H1 (cell line): ENCODE results near the gene PF4V1. TPM values are rescaled to one million over a fixed set of nuclear protein-coding genes. Genes with fewer than 3 reads are reported as not detected.

Source experiments
- CTCF ChIA-PET: fragments of 300-600 bp; sonication (Branson Sonifier 250); formaldehyde crosslinking; loops from one replicate; lab custom pipeline; 2021; ENCODE audit not compliant: partially characterized antibody; lab: Charles Lee
- POLR2A ChIA-PET: fragments of 300-600 bp; sonication (Branson Sonifier 250); formaldehyde crosslinking; loops from one replicate; lab custom pipeline; 2021; ENCODE audit warnings: inconsistent platforms; ENCODE audit not compliant: partially characterized antibody; lab: Charles Lee
- DNase-seq, 2 experiments: peaks; one replicate each; pipeline versions ENCODE4 v3.0.0 to v3.0.0-alpha.2; 2010 to 2022; ENCODE audit warnings: low spot score in 2 of 2, low read depth in 1 of 2, mixed read lengths in 1 of 2
- FAIRE-seq: peaks from 2 replicates; lab custom pipeline; 2011; peaks lifted over from hg19 to GRCh38; lab: Jason Lieb, UNC
- H2AFZ ChIP-seq: 2 replicates; pipeline ENCODE4 v1.8.1; 2012; ENCODE audit warnings: low read length, inconsistent platforms
- H2AK5ac ChIP-seq: 2 replicates; pipeline ENCODE4 v1.6.1; 2013; ENCODE audit warnings: low read depth, low read length
- H2BK120ac ChIP-seq: replicated peaks from 2 replicates; pipeline ENCODE3; 2013; ENCODE audit warnings: low read depth, low read length, inconsistent platforms
- H2BK12ac ChIP-seq: 2 replicates; pipeline ENCODE4 v1.6.1; 2013; ENCODE audit warnings: low read depth, low read length
- H2BK15ac ChIP-seq: 2 replicates; pipeline ENCODE4 v1.6.1; 2013; ENCODE audit warnings: low read length
- H2BK20ac ChIP-seq: 2 replicates; pipeline ENCODE4 v1.6.1; 2013; ENCODE audit warnings: low read length
- H2BK5ac ChIP-seq: 2 replicates; pipeline ENCODE4 v1.6.1; 2013; ENCODE audit warnings: low read depth, low read length
- H3K14ac ChIP-seq: 2 replicates; pipeline ENCODE4 v1.6.1; 2013; ENCODE audit warnings: inconsistent platforms; ENCODE audit not compliant: insufficient read length
- H3K18ac ChIP-seq: 2 replicates; pipeline ENCODE4 v1.6.1; 2013; ENCODE audit warnings: low read length; ENCODE audit errors: extremely low read depth
- H3K23ac ChIP-seq: 2 replicates; pipeline ENCODE4 v1.6.1; 2013; ENCODE audit warnings: inconsistent platforms; ENCODE audit not compliant: insufficient read length
- H3K23me2 ChIP-seq: 2 replicates; pipeline ENCODE4 v1.6.1; 2013; ENCODE audit warnings: low read depth, low read length
- H3K27ac ChIP-seq: 2 replicates; pipeline ENCODE4 v1.6.1; 2011; ENCODE audit warnings: low read depth, low read length, inconsistent platforms
- H3K27me3 ChIP-seq, 4 experiments: replicated peaks in 1 of 4; 1 replicate in 1 of 4; 2 replicates in 3 of 4; pipeline versions ENCODE4 v1.6.1 to v1.8.1; 2011 to 2013; ENCODE audit warnings: low read length in 3 of 4, mild to moderate bottlenecking in 3 of 4, inconsistent platforms in 2 of 4, mixed read lengths in 2 of 4, moderate library complexity in 1 of 4; ENCODE audit not compliant: control insufficient read depth in 3 of 4, insufficient read depth in 3 of 4; ENCODE audit errors: extremely low read depth in 1 of 4
- H3K36me3 ChIP-seq, 4 experiments: 2 replicates each; pipeline versions ENCODE4 v1.6.1 to v1.8.1; 2011 to 2013; ENCODE audit warnings: mild to moderate bottlenecking in 4 of 4, low read length in 3 of 4, moderate library complexity in 2 of 4, control low read depth in 1 of 4, inconsistent platforms in 1 of 4; ENCODE audit not compliant: insufficient read depth in 4 of 4, control insufficient read depth in 2 of 4
- H3K4ac ChIP-seq: replicated peaks from 2 replicates; pipeline ENCODE3; 2013; ENCODE audit warnings: low read length, low read depth, mixed read lengths, inconsistent platforms; ENCODE audit not compliant: insufficient read length
- H3K4me1 ChIP-seq, 4 experiments: replicated peaks in 1 of 4; 1 replicate in 1 of 4; 2 replicates in 3 of 4; pipeline versions ENCODE4 v1.6.1 to v1.8.1; 2011 to 2013; ENCODE audit warnings: low read length in 3 of 4, inconsistent platforms in 2 of 4, mixed read lengths in 1 of 4; ENCODE audit not compliant: insufficient read depth in 4 of 4, control insufficient read depth in 3 of 4
- H3K4me2 ChIP-seq, 2 experiments: 2 replicates each; pipeline versions ENCODE4 v1.6.1 to v1.8.1; 2011 to 2013; ENCODE audit warnings: low read depth in 2 of 2, low read length in 2 of 2, control low read depth in 1 of 2, inconsistent platforms in 1 of 2, mild to moderate bottlenecking in 1 of 2; ENCODE audit not compliant: insufficient read depth in 1 of 2
- H3K4me3 ChIP-seq, 4 experiments: fragments of 200-600, 300-600 bp in 1 of 4; sonication (generic), shearing (Covaris generic), sonication (Bioruptor Twin) in 1 of 4; 2 replicates each; pipeline versions ENCODE4 v1.5.1 to v1.8.1; 2011 to 2016; ENCODE audit warnings: low read length in 4 of 4, low read depth in 3 of 4, control low read depth in 2 of 4, inconsistent platforms in 2 of 4, mild to moderate bottlenecking in 2 of 4, mixed read lengths in 1 of 4, moderate library complexity in 1 of 4; ENCODE audit not compliant: insufficient read depth in 2 of 4; ENCODE audit errors: extremely low read depth in 1 of 4
- H3K56ac ChIP-seq: replicated peaks from 2 replicates; pipeline ENCODE3; 2013; ENCODE audit warnings: low read depth, mild to moderate bottlenecking, mixed read lengths, low read length, inconsistent platforms; ENCODE audit not compliant: insufficient read length
- H3K79me1 ChIP-seq: 2 replicates; pipeline ENCODE4 v1.6.1; 2013; ENCODE audit warnings: low read depth, low read length, control low read depth
- H3K79me2 ChIP-seq, 2 experiments: 2 replicates each; pipeline versions ENCODE4 v1.6.1 to v1.8.1; 2012 to 2013; ENCODE audit warnings: low read length in 2 of 2, mild to moderate bottlenecking in 2 of 2, inconsistent platforms in 1 of 2; ENCODE audit not compliant: insufficient read depth in 2 of 2, control insufficient read depth in 1 of 2
- H3K9ac ChIP-seq, 4 experiments: replicated peaks in 1 of 4; 1 replicate in 1 of 4; 2 replicates in 3 of 4; pipeline versions ENCODE4 v1.6.1 to v1.8.1; 2011 to 2013; ENCODE audit warnings: low read depth in 3 of 4, low read length in 3 of 4, control low read depth in 2 of 4, mild to moderate bottlenecking in 2 of 4, moderate library complexity in 2 of 4, inconsistent platforms in 1 of 4; ENCODE audit errors: extremely low read depth in 1 of 4
- H3K9me3 ChIP-seq, 2 experiments: 2 replicates each; pipeline versions ENCODE4 v1.6.1 to v1.8.1; 2012 to 2013; ENCODE audit warnings: mild to moderate bottlenecking in 2 of 2, moderate library complexity in 2 of 2, control low read depth in 1 of 2, inconsistent platforms in 1 of 2, low read depth in 1 of 2, low read length in 1 of 2, mixed read lengths in 1 of 2; ENCODE audit not compliant: insufficient read depth in 2 of 2
- H4K20me1 ChIP-seq, 2 experiments: replicated peaks in 1 of 2; 2 replicates each; pipeline versions ENCODE3 to v1.8.1; 2011 to 2013; ENCODE audit warnings: inconsistent platforms in 2 of 2, low read length in 2 of 2, mild to moderate bottlenecking in 1 of 2; ENCODE audit not compliant: insufficient read depth in 2 of 2, control insufficient read depth in 1 of 2
- H4K5ac ChIP-seq: 2 replicates; pipeline ENCODE4 v1.6.1; 2013; ENCODE audit warnings: low read length, low read depth, mixed read lengths, inconsistent platforms; ENCODE audit not compliant: insufficient read length
- H4K8ac ChIP-seq: 2 replicates; pipeline ENCODE4 v1.8.0; 2013; ENCODE audit warnings: mild to moderate bottlenecking, moderate library complexity, low read length, inconsistent platforms; ENCODE audit not compliant: insufficient read depth; ENCODE audit errors: extremely low read depth
- H4K91ac ChIP-seq: replicated peaks from 2 replicates; pipeline ENCODE3; 2013; ENCODE audit warnings: low read length, mixed read lengths, inconsistent platforms; ENCODE audit not compliant: insufficient read length
- BCL11A ChIP-seq, 2 experiments: IDR thresholded peaks; one replicate each; pipeline ENCODE4 v1.6.1; 2011; ENCODE audit warnings: low read depth in 2 of 2, low read length in 2 of 2, mild to moderate bottlenecking in 2 of 2
- EP300 ChIP-seq, 2 experiments: IDR thresholded peaks; 1 replicate in 1 of 2; 2 replicates in 1 of 2; pipeline ENCODE4 v1.6.1; 2011 to 2012; ENCODE audit warnings: low read depth in 2 of 2, low read length in 2 of 2, mild to moderate bottlenecking in 2 of 2, borderline replicate concordance in 1 of 2, inconsistent platforms in 1 of 2, moderate library complexity in 1 of 2
- HDAC6 ChIP-seq: IDR thresholded peaks from one replicate; pipeline ENCODE4 v1.7.1; 2012; ENCODE audit warnings: low read depth, mild to moderate bottlenecking, inconsistent platforms, low read length, moderate library complexity
- JUND ChIP-seq: IDR thresholded peaks from 2 replicates; pipeline ENCODE4 v1.6.1; 2011; ENCODE audit warnings: mild to moderate bottlenecking, improper control_type of control experiment, low read length
- KDM5A ChIP-seq: fragments of 200-600 bp; IDR thresholded peaks from 2 replicates; pipeline ENCODE4 v1.7.1; 2012; ENCODE audit warnings: mild to moderate bottlenecking, low read length, inconsistent platforms, mixed read lengths
- NANOG ChIP-seq: IDR thresholded peaks from 2 replicates; pipeline ENCODE4 v1.6.1; 2011; ENCODE audit warnings: low read length, low read depth, mild to moderate bottlenecking, inconsistent platforms; ENCODE audit not compliant: insufficient read depth, poor library complexity, severe bottlenecking
- PHF8 ChIP-seq: fragments of 200-600 bp; sonication (generic); conservative IDR thresholded peaks from 2 replicates; pipeline ENCODE4 v1.7.1; 2012; ENCODE audit warnings: low read depth, mild to moderate bottlenecking, inconsistent platforms, low read length, moderate library complexity
- POLR2AphosphoS5 ChIP-seq: IDR thresholded peaks from 2 replicates; pipeline ENCODE4 v1.6.1; 2011; ENCODE audit warnings: low read depth, low read length
- RNF2 ChIP-seq: fragments of 200-900, 300-1000 bp; sonication (generic); IDR thresholded peaks from 2 replicates; pipeline ENCODE4 v1.7.1; 2016; ENCODE audit warnings: borderline replicate concordance, low read depth, mild to moderate bottlenecking, antibody characterized with exemption, low read length; ENCODE audit not compliant: poor library complexity, severe bottlenecking; ENCODE audit errors: missing control alignments
- SIN3A ChIP-seq, 2 experiments: IDR thresholded peaks in 1 of 2; conservative IDR thresholded peaks in 1 of 2; 2 replicates each; pipeline ENCODE4 v1.6.1; 2011 to 2012; ENCODE audit warnings: low read length in 2 of 2, improper control_type of control experiment in 1 of 2, low read depth in 1 of 2, mild to moderate bottlenecking in 1 of 2
- SIX5 ChIP-seq: IDR thresholded peaks from 2 replicates; pipeline ENCODE4 v1.6.1; 2011; ENCODE audit warnings: mild to moderate bottlenecking, low read depth, low read length
- polyA plus RNA-seq, 7 experiments: library from polyadenylated mRNA; depleted of rRNA in 3 of 7; stranded (reverse) in 5 of 7; unstranded in 2 of 7; fragments of >200 nt in 5 of 7; fragments of 200-250 nt in 2 of 7; gene quantifications; 1 replicate in 5 of 7; 2 replicates in 1 of 7; 4 replicates in 1 of 7; pipeline versions ENCODE4 v1.2.1 to v1.2.3, GENCODE V29; 2011 to 2013; ENCODE audit warnings: missing spikeins in 2 of 7, mixed read lengths in 2 of 7
- total RNA-seq: library from RNA; stranded (reverse); fragmentation: NEBNext Ultra II Directional; extraction: Animal tissue kit (Norgen Biotek cat#: 25700); gene quantifications from 2 replicates; pipeline ENCODE4 v1.2.1, GENCODE V29; 2021
- TF ChIP-seq, protein P1 (sequence below): IDR thresholded peaks from 2 replicates; pipeline ENCODE4 v1.6.1; 2012; ENCODE audit warnings: inconsistent platforms

The PF4V1 gene
- total and polyA plus RNA-seq, 2 of the 8 experiments (the other 6 are each of a cell fraction or from before 2014, with no cell fraction given): not detected

DNA sequence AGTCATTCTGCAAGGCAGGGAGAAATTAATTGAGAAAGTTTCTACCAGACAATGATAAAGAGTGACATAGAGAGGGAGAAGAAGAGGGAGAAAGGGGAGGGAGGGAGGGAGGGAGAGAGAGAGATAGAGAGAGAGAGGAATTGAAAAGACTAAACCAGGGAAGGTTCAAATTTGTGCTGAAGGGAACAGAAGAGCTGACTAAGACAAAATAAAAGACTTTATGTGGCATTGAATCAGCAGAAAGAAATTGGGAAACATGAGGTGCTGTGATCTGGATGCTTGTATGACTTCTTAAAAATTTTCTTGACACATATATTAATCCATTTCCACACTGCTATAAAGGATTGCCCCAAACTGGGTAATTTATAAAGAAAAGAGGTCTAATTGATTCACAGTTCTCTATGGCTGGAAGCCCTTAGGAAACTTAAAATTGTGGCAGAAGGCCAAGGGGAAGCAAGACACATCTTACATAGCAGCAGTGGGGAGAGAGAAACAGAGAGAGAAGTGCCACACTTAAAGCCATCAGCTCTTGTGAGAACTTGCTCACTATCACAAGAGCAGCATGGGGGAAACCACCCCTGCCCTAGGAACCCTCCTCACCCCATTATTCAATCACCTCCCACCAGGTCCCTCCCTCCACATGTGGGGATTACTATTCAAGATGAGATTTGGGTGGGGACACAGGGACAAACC, 30.1 kb upstream of the PF4V1 start:
- CTCF ChIA-PET: no interaction called here

More for the DNA sequence above, 30.1 kb upstream of the PF4V1 start:
- Histone ChIP-seq H3K36me3 (no peaks in the 10 kb centered on the region; a peak in 1 of 8 replicates), H2BK20ac (no peak overlapping the region), H3K4me2 (no peak overlapping the region), H3K9me3 (0 out of 4 replicates have a peak, but pooled peaks cover 0 to 4% of the 10 kb centered on the region in 2 experiments), H3K23me2 (no peaks in the 10 kb centered on the region), H3K79me1 (no peaks in the 10 kb centered on the region), H3K9ac (no peak overlapping the region), H2BK120ac (no peak overlapping the region), H3K4ac (no peak overlapping the region), H3K23ac (no peak overlapping the region), H4K5ac (no peak overlapping the region), H2AK5ac (no peak overlapping the region), H2BK12ac (no peak overlapping the region), H3K18ac (no peak overlapping the region), H2BK15ac (no peak overlapping the region), H3K27me3 (no peaks in the 10 kb centered on the region), H2AFZ (no peak overlapping the region), H4K8ac (no peak overlapping the region), H3K4me1 (no peaks in the 10 kb centered on the region), H2BK5ac (no peak overlapping the region), H3K4me3 (no peak overlapping the region), H3K79me2 (no peaks in the 10 kb centered on the region), H4K20me1 (no peaks in the 10 kb centered on the region)
- FAIRE-seq (no peak), DNase-seq (no peak)
- POLR2A ChIA-PET: no interaction called here
- TF ChIP-seq NANOG (no peak), EP300 (IDR thresholded peaks at IDR 0.05; ENCODE audit: borderline replicate concordance in 1 of 2, low read depth in 2 of 2, low read length in 2 of 2) (no peak), POLR2AphosphoS5 (no peak), JUND (no peak), BCL11A (IDR thresholded peaks at IDR 0.05; ENCODE audit: low read depth in 2 of 2, low read length in 2 of 2) (no peak), RNF2 (no peak), SIN3A (conservative IDR thresholded peaks at IDR 0.05 in 1 of 2, IDR thresholded peaks at IDR 0.05 in 1 of 2; ENCODE audit: low read depth in 1 of 2, low read length in 2 of 2) (no peak), PHF8 (no peak), HDAC6 (no peak), SIX5 (no peak), KDM5A (no peak)
- TF ChIP-seq, protein P1, sequence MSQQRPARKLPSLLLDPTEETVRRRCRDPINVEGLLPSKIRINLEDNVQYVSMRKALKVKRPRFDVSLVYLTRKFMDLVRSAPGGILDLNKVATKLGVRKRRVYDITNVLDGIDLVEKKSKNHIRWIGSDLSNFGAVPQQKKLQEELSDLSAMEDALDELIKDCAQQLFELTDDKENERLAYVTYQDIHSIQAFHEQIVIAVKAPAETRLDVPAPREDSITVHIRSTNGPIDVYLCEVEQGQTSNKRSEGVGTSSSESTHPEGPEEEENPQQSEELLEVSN: no peak
- TF ChIP-seq, all 59 proteins: peak for 0
- H3K56ac ChIP-seq: no peak overlapping the region
- no peak overlapping the region for H3K27ac ChIP-seq
- H4K91ac ChIP-seq: no peak overlapping the region
- H3K14ac ChIP-seq: no peak overlapping the region
